NCI-H1694 treated with DMSO at 0.1 percent for 48 hours (cell line): ENCODE data around the gene LHX6.

Source experiments
- DNase-seq: peaks from one replicate; lab custom pipeline; 2025; lab: John Stamatoyannopoulos, UW

LHX6 gene

GRCh38 chr9:122234022-122234748 is 5.4 kb upstream of the LHX6 start:
- no peak for DNase-seq

- no peak for DNase-seq
Observed at GRCh38 chr9:122232796-122233306, 4.1 kb upstream of the LHX6 start.

GRCh38 chr9:122229485-122229837 is 704 bp upstream of the LHX6 start:
- no peak for DNase-seq

GRCh38 chr9:122228191-122228567 is 578 bp downstream of the LHX6 start:
- no peak for DNase-seq

GRCh38 chr9:122227575-122227900 is 1.2 kb downstream of the LHX6 start:
- no peak for DNase-seq

GRCh38 chr9:122226758-122227574 is 1.8 kb downstream of the LHX6 start:
- no peak for DNase-seq

- DNase-seq: no peak
Observed at GRCh38 chr9:122226142-122226757, 2.5 kb downstream of the LHX6 start.

- DNase-seq: no peak
Observed at GRCh38 chr9:122225312-122226141, 3.2 kb downstream of the LHX6 start.

- no peak for DNase-seq
Observed at GRCh38 chr9:122223435-122223834, 5.3 kb downstream of the LHX6 start.

- no peak for DNase-seq
Observed at GRCh38 chr9:122222791-122223190, 6.0 kb downstream of the LHX6 start.

- no peak for DNase-seq
Observed at GRCh38 chr9:122221183-122221811, 7.5 kb downstream of the LHX6 start.

GRCh38 chr9:122220673-122221182 is 8.0 kb downstream of the LHX6 start:
- DNase-seq: no peak

- no peak for DNase-seq
Observed at GRCh38 chr9:122219856-122220672, 8.7 kb downstream of the LHX6 start.

GRCh38 chr9:122218935-122219855 is 9.6 kb downstream of the LHX6 start:
- no peak for DNase-seq

GRCh38 chr9:122218071-122218934 is 10.5 kb downstream of the LHX6 start:
- DNase-seq: no peak

GRCh38 chr9:122217640-122218039 is 11.1 kb downstream of the LHX6 start:
- no peak for DNase-seq

GRCh38 chr9:122216798-122217418 is 11.8 kb downstream of the LHX6 start:
- DNase-seq: no peak
